T-helper 17 cell (primary cell): ENCODE measurements around the gene PDIA5. TPM values are rescaled to one million over a fixed set of nuclear protein-coding genes. Genes with fewer than 3 reads are reported as not detected.

Experiments
- ATAC-seq: fragments of 150-1000 bp; cut with Tn5 transposase; 2 replicates; pipeline ENCODE4 v1.10.0; 2021; ENCODE audit warnings: mild to moderate bottlenecking, moderate library complexity
- DNase-seq, 3 donors: peaks; one replicate each; pipeline versions ENCODE4 v3.0.0 to v3.0.0-alpha.2; 2020 to 2021
- H3K9me3 ChIP-seq: one replicate; pipeline ENCODE4 v1.7.0; 2013; ENCODE audit warnings: low read length, mild to moderate bottlenecking; ENCODE audit not compliant: control insufficient read depth, poor library complexity, severe bottlenecking
- H3K27ac Mint-ChIP-seq: one replicate; pipeline ENCODE4 v1.8.0; 2022; ENCODE audit warnings: mild to moderate bottlenecking, moderate library complexity, mixed read lengths
- H3K27me3 Mint-ChIP-seq: one replicate; pipeline ENCODE4 v1.8.0; 2022; ENCODE audit warnings: mixed read lengths
- H3K36me3 Mint-ChIP-seq: one replicate; pipeline ENCODE4 v1.8.0; 2022; ENCODE audit warnings: low read depth, mixed read lengths
- H3K4me1 Mint-ChIP-seq: one replicate; pipeline ENCODE4 v1.8.0; 2022; ENCODE audit warnings: mild to moderate bottlenecking, mixed read lengths
- H3K4me3 Mint-ChIP-seq: one replicate; pipeline ENCODE4 v1.8.0; 2022; ENCODE audit warnings: mild to moderate bottlenecking, moderate library complexity, mixed read lengths
- total RNA-seq, 4 donors: library from RNA in 2 of 4; stranded (reverse) in 2 of 4; gene quantifications; one replicate each; pipeline ENCODE4 v1.2.3 and lab custom pipeline; 2022 to 2026

Gene PDIA5
- total RNA-seq (1 to 10 TPM; 4.6 to 6.2 TPM), total RNA-seq (lab: John Stamatoyannopoulos, UW) (3.0 to 3.5 reads per million in 2 donors)

- peak within 1 kb of the TSS; percentile 84 for H3K4me3 Mint-ChIP-seq
- peaks cover 6% of the 10 kb centered on the region for H3K27me3 Mint-ChIP-seq
- H3K27ac Mint-ChIP-seq: peak within 1 kb of the TSS; percentile 49
These were observed at the start of gene PDIA5 for GRCh38 chr3:123066896-123067688. PDIA5 (plus strand) TSS chr3:123067025; CDS start chr3:123067165, 140 bp downstream.

DNA sequence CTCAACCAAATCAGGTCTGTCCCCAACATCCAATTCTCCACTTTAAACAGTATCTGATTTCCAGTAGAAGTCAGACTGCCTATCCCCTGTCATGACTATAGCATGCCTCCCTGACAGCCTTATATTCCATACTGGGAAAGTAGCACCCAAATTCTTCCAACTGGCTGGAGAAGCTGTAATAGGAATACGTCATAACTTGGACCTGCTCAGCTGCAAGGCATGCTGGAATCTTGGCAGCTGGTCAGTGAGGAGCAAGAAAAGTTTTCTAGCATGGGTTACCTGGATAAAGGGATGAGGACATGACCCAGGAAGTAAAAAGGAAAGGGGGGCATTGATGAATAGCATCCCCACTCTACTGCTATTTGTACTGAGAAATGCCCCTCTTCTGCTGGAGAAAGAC lies 48.1 kb upstream of the PDIA5 start:
- no peaks in the 10 kb centered on the region for H3K36me3 Mint-ChIP-seq
- H3K9me3 ChIP-seq: no peaks in the 10 kb centered on the region
- H3K27ac Mint-ChIP-seq: no peak overlapping the region
- DNase-seq (no peak), ATAC-seq (no peak)
- H3K27me3 Mint-ChIP-seq: peaks cover 74% of the 10 kb centered on the region
- no peak overlapping the region for H3K4me3 Mint-ChIP-seq
- H3K4me1 Mint-ChIP-seq: peaks cover 5% of the 10 kb centered on the region

More at GRCh38 chr3:123066896-123067688, at the start of gene PDIA5:
- DNase-seq: peak in 1 of 3 donors; percentile 10
- no peaks in the 10 kb centered on the region for H3K9me3 ChIP-seq
- Mint-ChIP-seq H3K36me3 (no peaks in the 10 kb centered on the region), H3K4me1 (peaks cover 23% of the 10 kb centered on the region)
- peak; percentile 76 for ATAC-seq

GRCh38 chr3:123019161-123019560 lies 47.7 kb upstream of the PDIA5 start:
- no peaks in the 10 kb centered on the region for H3K9me3 ChIP-seq
- Mint-ChIP-seq H3K27me3 (peaks cover 74% of the 10 kb centered on the region), H3K36me3 (no peaks in the 10 kb centered on the region), H3K4me1 (peaks cover 5% of the 10 kb centered on the region), H3K4me3 (no peak overlapping the region), H3K27ac (no peak overlapping the region)
- no peak for DNase-seq
- ATAC-seq: no peak

DNA sequence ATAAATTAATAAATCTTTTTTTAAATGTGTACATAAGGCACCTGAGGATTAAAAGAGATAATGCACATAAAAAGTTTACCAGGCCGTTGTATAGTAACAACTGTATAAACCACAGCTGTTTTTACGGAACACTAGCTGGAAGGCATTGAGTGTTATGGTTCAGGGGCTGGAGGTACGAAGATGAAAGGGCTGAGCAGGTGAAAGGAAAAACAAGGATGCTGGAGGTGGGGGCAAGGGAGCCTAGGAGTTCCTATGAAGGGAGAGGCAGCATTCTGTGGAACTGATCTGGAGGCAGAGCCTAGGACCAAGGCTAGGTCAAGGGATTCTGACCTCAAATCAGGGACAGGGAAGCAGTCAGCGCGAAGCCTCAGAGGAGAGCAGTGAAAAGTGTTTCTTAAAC lies 47.2 kb upstream of the PDIA5 start:
- no peaks in the 10 kb centered on the region for H3K9me3 ChIP-seq
- ATAC-seq (no peak), DNase-seq (no peak)
- Mint-ChIP-seq H3K27ac (no peak overlapping the region), H3K4me1 (peaks cover 5% of the 10 kb centered on the region), H3K4me3 (no peak overlapping the region), H3K27me3 (peaks cover 74% of the 10 kb centered on the region), H3K36me3 (no peaks in the 10 kb centered on the region)

DNA sequence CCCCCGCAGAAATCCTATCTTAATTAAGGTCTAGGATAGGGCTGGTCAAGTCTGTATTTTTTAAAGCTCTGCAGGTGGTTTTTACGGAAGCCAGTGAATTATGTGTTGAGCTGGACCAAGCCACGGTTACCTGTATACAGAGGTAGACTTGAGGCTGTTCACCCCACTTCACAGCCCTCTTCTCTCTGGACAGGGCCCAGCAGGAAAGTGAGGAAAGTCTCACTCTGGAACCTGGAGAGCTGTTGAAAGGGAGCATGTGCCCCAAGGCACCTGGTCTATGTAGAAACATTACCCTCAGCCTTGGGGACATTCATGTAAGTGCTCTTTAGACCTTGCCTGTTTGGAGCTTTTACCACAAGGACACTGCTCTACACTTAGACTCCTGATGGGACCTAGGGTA lies 46.1 kb upstream of the PDIA5 start:
- Mint-ChIP-seq H3K27me3 (peaks cover 74% of the 10 kb centered on the region), H3K36me3 (peaks cover 3% of the 10 kb centered on the region), H3K4me1 (peaks cover 3% of the 10 kb centered on the region), H3K4me3 (no peak overlapping the region), H3K27ac (no peak overlapping the region)
- DNase-seq: no peak
- no peaks in the 10 kb centered on the region for H3K9me3 ChIP-seq
- ATAC-seq: no peak

DNA sequence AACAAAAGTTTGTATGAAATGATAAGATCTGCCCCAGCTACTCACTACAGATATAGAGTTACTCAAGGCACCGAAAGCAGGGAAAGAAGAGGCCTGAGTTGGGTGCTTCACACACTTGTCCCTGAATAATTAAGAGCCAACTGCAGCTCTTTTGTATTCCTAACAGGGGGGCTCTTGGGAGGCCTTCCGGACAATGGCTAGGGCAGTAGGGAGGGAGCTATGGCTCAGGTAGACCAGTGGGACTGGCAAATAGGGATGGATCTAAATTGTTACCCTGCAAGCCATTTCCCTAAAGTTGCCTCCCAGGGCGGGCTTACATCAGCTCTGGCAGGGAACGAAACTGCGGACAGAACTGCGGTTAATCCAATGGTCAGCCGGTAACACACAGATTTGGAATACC lies 45.4 kb upstream of the PDIA5 start:
- H3K4me3 Mint-ChIP-seq: no peak overlapping the region
- no peak overlapping the region for H3K27ac Mint-ChIP-seq
- no peaks in the 10 kb centered on the region for H3K9me3 ChIP-seq
- no peak for DNase-seq
- H3K4me1 Mint-ChIP-seq: peaks cover 5% of the 10 kb centered on the region
- ATAC-seq: no peak
- H3K27me3 Mint-ChIP-seq: peaks cover 79% of the 10 kb centered on the region
- H3K36me3 Mint-ChIP-seq: peaks cover 6% of the 10 kb centered on the region

DNA sequence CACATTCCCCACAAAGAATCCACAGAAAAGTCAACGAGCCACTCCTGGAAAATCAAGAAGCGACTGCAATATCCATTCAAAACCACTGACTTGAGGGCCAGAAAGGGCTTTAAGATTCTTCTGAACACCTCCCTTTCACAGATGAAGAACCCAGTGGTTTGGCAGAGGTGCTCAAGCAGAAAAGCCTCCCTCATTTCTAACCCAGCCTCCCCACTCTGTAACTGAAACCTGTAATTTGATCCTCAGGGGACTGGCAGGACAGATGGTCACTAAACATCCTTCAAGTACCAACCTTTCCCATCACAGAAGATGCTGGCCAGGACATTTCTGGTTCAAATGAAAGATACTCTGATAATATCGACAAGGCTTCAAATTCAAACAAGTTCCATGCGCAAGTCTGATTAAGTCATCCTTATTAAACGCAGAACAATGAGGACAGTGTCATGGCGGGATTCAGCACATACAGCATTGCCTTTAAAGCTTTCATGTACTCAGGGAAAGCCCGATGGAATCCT lies 44.8 kb upstream of the PDIA5 start:
- Mint-ChIP-seq H3K36me3 (peaks cover 6% of the 10 kb centered on the region), H3K4me3 (no peak overlapping the region), H3K4me1 (peaks cover 5% of the 10 kb centered on the region), H3K27ac (no peak overlapping the region), H3K27me3 (peaks cover 79% of the 10 kb centered on the region)
- H3K9me3 ChIP-seq: no peaks in the 10 kb centered on the region
- ATAC-seq (no peak), DNase-seq (no peak)

- Mint-ChIP-seq H3K27ac (no peak overlapping the region), H3K4me3 (no peak overlapping the region), H3K27me3 (peaks cover 70% of the 10 kb centered on the region), H3K4me1 (peaks cover 16% of the 10 kb centered on the region), H3K36me3 (peaks cover 12% of the 10 kb centered on the region)
- DNase-seq (no peak), ATAC-seq (no peak)
- H3K9me3 ChIP-seq: no peaks in the 10 kb centered on the region
These were observed 42.8 kb upstream of the PDIA5 start for GRCh38 chr3:123024056-123024455.

- DNase-seq (no peak), ATAC-seq (no peak)
- Mint-ChIP-seq H3K27ac (no peak overlapping the region), H3K4me3 (peak overlapping the region; percentile 84), H3K36me3 (peaks cover 16% of the 10 kb centered on the region), H3K4me1 (peaks cover 17% of the 10 kb centered on the region), H3K27me3 (peaks cover 51% of the 10 kb centered on the region)
- no peaks in the 10 kb centered on the region for H3K9me3 ChIP-seq
These were observed 40.9 kb upstream of the PDIA5 start for GRCh38 chr3:123025642-123026521.

DNA sequence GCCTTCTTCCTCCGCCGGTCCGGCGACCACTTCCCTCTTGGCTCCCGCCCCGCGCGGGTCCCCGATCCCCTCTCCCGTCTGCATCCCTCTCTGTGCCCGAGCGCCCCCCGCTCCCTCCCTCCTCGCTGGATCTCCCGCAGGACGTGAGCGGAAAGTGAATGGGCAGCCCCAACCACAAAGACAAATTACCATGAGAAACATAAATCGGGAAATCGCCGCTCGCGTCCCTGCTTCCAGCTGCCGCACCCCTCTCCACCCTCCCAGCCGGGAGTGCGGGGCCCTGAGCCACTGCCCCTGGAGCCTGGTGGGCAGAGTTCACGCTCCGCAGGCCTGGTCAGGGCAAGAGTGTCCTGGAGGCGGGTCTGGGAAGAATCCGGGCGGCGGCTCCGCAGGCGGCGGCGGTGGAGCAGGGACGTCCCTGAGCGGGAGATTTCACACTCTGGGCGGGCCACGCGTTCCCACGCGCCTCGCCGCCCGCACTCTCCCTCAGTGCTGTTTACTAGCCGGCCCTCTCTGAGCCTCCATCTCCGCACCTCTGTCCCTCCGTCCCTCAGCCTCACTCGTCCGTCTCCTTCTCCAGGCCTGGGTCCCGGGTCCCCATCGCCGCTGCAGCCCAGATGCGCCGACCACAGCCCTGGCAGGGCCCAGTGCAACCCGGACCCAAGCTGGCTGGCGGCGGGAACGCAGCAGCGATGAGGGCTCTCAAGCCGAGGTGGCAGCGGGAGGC lies 40.1 kb upstream of the PDIA5 start:
- peak; percentile 35 for ATAC-seq
- peaks cover 16% of the 10 kb centered on the region for H3K36me3 Mint-ChIP-seq
- H3K9me3 ChIP-seq: no peaks in the 10 kb centered on the region
- no peak overlapping the region for H3K27ac Mint-ChIP-seq
- H3K4me1 Mint-ChIP-seq: peaks cover 17% of the 10 kb centered on the region
- DNase-seq: peak in 1 of 3 donors; percentile 10
- H3K4me3 Mint-ChIP-seq: peak overlapping the region; percentile 84
- peaks cover 43% of the 10 kb centered on the region for H3K27me3 Mint-ChIP-seq

GRCh38 chr3:123027292-123028232 lies 39.3 kb upstream of the PDIA5 start, which contains the start of gene SEMA5B:
SEMA5B (minus strand) TSS chr3:123027763; CDS start chr3:122961263, 66,500 bp downstream.
- Mint-ChIP-seq H3K4me1 (peaks cover 17% of the 10 kb centered on the region), H3K27me3 (peaks cover 35% of the 10 kb centered on the region), H3K36me3 (peaks cover 16% of the 10 kb centered on the region), H3K27ac (no peak within 1 kb of the TSS), H3K4me3 (peak within 1 kb of the TSS; percentile 90)
- peak; percentile 59 for ATAC-seq
- peak in 1 of 3 donors; percentile 12 for DNase-seq
- no peaks in the 10 kb centered on the region for H3K9me3 ChIP-seq
